Measurements from ENCODE around the gene USH2A. TPM values are rescaled to one million over a fixed set of nuclear protein-coding genes. Genes with fewer than 3 reads are reported as not detected.

The USH2A gene
- total RNA-seq, 1 experiment from 2014 or later = not detected

DNA sequence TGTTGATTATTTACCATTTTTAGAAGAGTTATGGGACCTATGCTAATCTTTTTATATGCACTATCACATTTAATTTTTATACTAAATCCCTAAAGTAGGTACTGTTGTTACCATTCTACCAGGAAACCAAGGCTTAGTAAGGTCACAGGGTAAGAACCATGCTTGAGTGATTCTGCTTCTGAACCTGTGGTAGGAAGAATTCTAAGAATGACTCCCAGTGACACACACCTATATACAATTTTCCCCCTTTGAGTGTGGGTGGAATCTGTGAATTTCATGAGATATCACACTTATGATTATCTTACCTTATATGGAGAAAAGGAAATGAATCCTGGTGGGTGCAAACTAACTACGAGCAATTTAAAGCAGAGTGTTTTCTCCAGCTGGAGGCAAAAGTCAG lies 391.0 kb downstream of the USH2A start (continued):
- TF ChIP-seq SRF (IDR thresholded peaks at IDR 0.05; ENCODE audit: low read depth) (no peak), ZFX (IDR thresholded peaks at IDR 0.05) (no peak), CEBPB (IDR thresholded peaks at IDR 0.05; ENCODE audit: low read depth) (no peak), YY1 (IDR thresholded peaks at IDR 0.05; ENCODE audit: extremely low read depth, insufficient replicate concordance, low read depth, low read length) (no peak)
- TF ChIP-seq, protein P1, sequence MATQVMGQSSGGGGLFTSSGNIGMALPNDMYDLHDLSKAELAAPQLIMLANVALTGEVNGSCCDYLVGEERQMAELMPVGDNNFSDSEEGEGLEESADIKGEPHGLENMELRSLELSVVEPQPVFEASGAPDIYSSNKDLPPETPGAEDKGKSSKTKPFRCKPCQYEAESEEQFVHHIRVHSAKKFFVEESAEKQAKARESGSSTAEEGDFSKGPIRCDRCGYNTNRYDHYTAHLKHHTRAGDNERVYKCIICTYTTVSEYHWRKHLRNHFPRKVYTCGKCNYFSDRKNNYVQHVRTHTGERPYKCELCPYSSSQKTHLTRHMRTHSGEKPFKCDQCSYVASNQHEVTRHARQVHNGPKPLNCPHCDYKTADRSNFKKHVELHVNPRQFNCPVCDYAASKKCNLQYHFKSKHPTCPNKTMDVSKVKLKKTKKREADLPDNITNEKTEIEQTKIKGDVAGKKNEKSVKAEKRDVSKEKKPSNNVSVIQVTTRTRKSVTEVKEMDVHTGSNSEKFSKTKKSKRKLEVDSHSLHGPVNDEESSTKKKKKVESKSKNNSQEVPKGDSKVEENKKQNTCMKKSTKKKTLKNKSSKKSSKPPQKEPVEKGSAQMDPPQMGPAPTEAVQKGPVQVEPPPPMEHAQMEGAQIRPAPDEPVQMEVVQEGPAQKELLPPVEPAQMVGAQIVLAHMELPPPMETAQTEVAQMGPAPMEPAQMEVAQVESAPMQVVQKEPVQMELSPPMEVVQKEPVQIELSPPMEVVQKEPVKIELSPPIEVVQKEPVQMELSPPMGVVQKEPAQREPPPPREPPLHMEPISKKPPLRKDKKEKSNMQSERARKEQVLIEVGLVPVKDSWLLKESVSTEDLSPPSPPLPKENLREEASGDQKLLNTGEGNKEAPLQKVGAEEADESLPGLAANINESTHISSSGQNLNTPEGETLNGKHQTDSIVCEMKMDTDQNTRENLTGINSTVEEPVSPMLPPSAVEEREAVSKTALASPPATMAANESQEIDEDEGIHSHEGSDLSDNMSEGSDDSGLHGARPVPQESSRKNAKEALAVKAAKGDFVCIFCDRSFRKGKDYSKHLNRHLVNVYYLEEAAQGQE (IDR thresholded peaks at IDR 0.05; ENCODE audit: low read depth) = no peak

DNA sequence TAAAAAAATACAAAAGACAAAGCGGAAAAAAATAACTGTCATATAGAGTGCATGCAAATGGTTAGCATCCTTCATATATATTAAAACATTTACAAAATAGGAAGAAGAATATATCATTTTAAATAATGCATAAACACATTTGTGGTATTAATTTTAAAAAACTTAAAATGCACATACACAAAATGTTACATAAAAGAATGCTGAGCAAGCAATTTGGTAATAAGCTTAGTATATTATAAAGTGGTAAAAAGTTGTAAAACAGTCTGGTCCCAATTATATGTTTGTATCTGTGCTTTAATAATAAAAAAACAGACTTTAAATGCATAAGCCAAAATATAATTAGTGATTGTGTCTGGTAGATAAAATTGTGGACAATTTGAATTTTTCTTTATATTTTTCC lies 394.6 kb downstream of the USH2A start:
- ChIA-PET POLR2A (no interaction called here), RAD21 (ENCODE audit: low non-redundant PET in 1 of 2, low total read pairs in 2 of 2, uncharacterized antibody in 2 of 2, unreplicated experiment in 2 of 2) (no interaction called here), CTCF (no interaction called here)
- Histone ChIP-seq H3K36me3 (ENCODE audit: control insufficient read depth in 1 of 2, insufficient read depth in 2 of 2, low read length in 2 of 2) (no peaks in the 10 kb centered on the region), H3K9me3 (ENCODE audit: control insufficient read depth in 1 of 2, insufficient read depth in 1 of 2, low read depth in 1 of 2, low read length in 2 of 2) (no peaks in the 10 kb centered on the region), H3K79me2 (ENCODE audit: insufficient read depth, low read length) (no peaks in the 10 kb centered on the region), H3K4me1 (ENCODE audit: control insufficient read depth in 1 of 2, insufficient read depth in 2 of 2, low read length in 2 of 2) (no peaks in the 10 kb centered on the region), H3K27ac (ENCODE audit: low read depth, low read length) (no peak overlapping the region), H3K9ac (ENCODE audit: low read length) (no peak overlapping the region), H3K4me2 (ENCODE audit: low read length) (no peak overlapping the region), H3K4me3 (replicated peaks in 1 of 2; ENCODE audit: low read depth in 1 of 2, low read length in 2 of 2) (no peak overlapping the region), H3K27me3 (ENCODE audit: insufficient read depth, low read length) (0 out of 2 replicates have a peak, but pooled peaks cover 4% of the 10 kb centered on the region), H3K9me2 (ENCODE audit: insufficient read depth) (no peaks in the 10 kb centered on the region), H4K20me1 (ENCODE audit: insufficient read depth) (no peaks in the 10 kb centered on the region), H2AFZ (ENCODE audit: low read depth, low read length, poor library complexity, severe bottlenecking) (no peak overlapping the region)
- DNase-seq (ENCODE audit: low read depth, low spot score) (no peak), ATAC-seq (no peak)
- no TSS peak for BruUV-seq (replicated peaks)
- intact Hi-C loops (cut with micrococcal nuclease) = no loop called here
- TF ChIP-seq EZH2 (IDR thresholded peaks at IDR 0.05) = no peak

All from HCT116 (cell line).